MG63 (cell line): Measurements from ENCODE around the gene HGS. TPM values are rescaled to one million over a fixed set of nuclear protein-coding genes. Genes with fewer than 3 reads are reported as not detected.

Source experiments
- DNase-seq: peaks from one replicate; pipeline ENCODE4 v3.0.0-alpha.2; 2020
- H3K27me3 ChIP-seq: fragments of 250-450 bp; sonication (Bioruptor Pico); 2 replicates; pipeline ENCODE4 v1.5.1; 2020; ENCODE audit warnings: mild to moderate bottlenecking, moderate library complexity
- H3K36me3 ChIP-seq: fragments of 250-450 bp; sonication (Bioruptor Pico); 2 replicates; pipeline ENCODE4 v1.5.1; 2020; ENCODE audit warnings: mild to moderate bottlenecking, moderate library complexity
- H3K4me3 ChIP-seq: fragments of 250-450 bp; sonication (Bioruptor Pico); 2 replicates; pipeline ENCODE4 v1.5.1; 2020; ENCODE audit warnings: mild to moderate bottlenecking, moderate library complexity
- H3K9me3 ChIP-seq: fragments of 250-450 bp; sonication (Bioruptor Pico); 2 replicates; pipeline ENCODE4 v1.5.1; 2020; ENCODE audit warnings: mild to moderate bottlenecking, moderate library complexity
- total RNA-seq: library from RNA; depleted of rRNA; stranded (reverse); fragments of >200 nt; shearing (Covaris generic); gene quantifications from 2 replicates; pipeline ENCODE4 v1.2.3, GENCODE V29; 2014; ENCODE audit warnings: low replicate concordance

Gene HGS
- total RNA-seq, 1 experiment from 2014 or later, result 116 TPM

DNA sequence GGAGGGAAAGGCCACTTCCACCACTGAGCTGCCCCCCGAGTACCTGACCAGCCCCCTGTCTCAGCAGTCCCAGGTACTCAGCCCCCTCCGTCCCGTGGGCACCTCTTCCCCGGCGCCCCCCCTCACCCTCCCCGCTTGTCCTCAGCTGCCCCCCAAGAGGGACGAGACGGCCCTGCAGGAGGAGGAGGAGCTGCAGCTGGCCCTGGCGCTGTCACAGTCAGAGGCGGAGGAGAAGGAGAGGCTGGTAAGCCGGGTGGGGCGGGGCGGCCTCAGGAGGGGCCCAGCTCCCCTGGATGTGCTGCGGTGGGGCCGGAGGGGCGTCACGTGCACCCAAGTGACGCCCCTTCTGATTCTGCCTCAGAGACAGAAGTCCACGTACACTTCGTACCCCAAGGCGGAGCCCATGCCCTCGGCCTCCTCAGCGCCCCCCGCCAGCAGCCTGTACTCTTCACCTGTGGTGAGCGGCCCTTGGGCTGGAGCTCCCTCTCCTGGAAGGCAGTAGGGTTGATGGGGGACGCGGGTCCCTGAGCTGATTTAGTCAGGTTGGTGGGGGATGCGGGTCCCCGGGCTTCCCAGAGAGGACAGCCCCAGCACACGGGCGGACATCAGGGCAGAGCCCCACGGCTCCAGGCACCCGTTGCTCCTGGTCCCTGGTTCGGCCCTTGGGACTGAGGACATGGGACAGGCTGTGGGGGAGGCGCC, 9.8 kb downstream of the HGS start:
- no peak for DNase-seq
- no peaks in the 10 kb centered on the region for H3K27me3 ChIP-seq
- H3K36me3 ChIP-seq, result peaks cover 97% of the 10 kb centered on the region
- H3K4me3 ChIP-seq, result no peak overlapping the region
- no peaks in the 10 kb centered on the region for H3K9me3 ChIP-seq

GRCh38 chr17:81694810-81695209, 11.0 kb downstream of the HGS start:
- Histone ChIP-seq H3K9me3 (no peaks in the 10 kb centered on the region), H3K27me3 (no peaks in the 10 kb centered on the region), H3K36me3 (peaks cover 97% of the 10 kb centered on the region), H3K4me3 (no peak overlapping the region)
- no peak for DNase-seq

- no peak for DNase-seq
- Histone ChIP-seq H3K4me3 (no peak overlapping the region), H3K36me3 (peaks cover 96% of the 10 kb centered on the region), H3K27me3 (no peaks in the 10 kb centered on the region), H3K9me3 (no peaks in the 10 kb centered on the region)
These were observed 11.4 kb downstream of the HGS start for GRCh38 chr17:81695211-81695610.

DNA sequence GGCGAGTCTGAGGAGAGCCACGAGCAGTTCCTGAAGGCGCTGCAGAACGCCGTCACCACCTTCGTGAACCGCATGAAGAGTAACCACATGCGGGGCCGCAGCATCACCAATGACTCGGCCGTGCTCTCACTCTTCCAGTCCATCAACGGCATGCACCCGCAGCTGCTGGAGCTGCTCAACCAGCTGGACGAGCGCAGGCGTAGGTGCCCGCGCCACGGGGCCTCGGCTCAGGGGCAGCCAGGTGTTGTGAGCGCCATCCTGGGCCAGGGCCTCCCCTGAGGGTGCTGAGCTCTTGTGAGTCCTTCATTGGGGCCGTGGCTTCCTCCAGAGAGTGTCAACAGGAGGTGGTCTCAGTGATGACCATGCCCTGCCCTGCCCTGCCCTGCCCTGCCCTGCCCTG, 12.0 kb downstream of the HGS start:
- no peak for DNase-seq
- H3K36me3 ChIP-seq, result peaks cover 93% of the 10 kb centered on the region

GRCh38 chr17:81696218-81696941, 12.6 kb downstream of the HGS start:
- Histone ChIP-seq H3K9me3 (no peaks in the 10 kb centered on the region), H3K27me3 (no peaks in the 10 kb centered on the region), H3K4me3 (no peak overlapping the region), H3K36me3 (peaks cover 95% of the 10 kb centered on the region)
- no peak for DNase-seq

More for the DNA sequence above, 12.0 kb downstream of the HGS start:
- no peaks in the 10 kb centered on the region for H3K9me3 ChIP-seq
- H3K27me3 ChIP-seq, result no peaks in the 10 kb centered on the region
- H3K4me3 ChIP-seq, result no peak overlapping the region

DNA sequence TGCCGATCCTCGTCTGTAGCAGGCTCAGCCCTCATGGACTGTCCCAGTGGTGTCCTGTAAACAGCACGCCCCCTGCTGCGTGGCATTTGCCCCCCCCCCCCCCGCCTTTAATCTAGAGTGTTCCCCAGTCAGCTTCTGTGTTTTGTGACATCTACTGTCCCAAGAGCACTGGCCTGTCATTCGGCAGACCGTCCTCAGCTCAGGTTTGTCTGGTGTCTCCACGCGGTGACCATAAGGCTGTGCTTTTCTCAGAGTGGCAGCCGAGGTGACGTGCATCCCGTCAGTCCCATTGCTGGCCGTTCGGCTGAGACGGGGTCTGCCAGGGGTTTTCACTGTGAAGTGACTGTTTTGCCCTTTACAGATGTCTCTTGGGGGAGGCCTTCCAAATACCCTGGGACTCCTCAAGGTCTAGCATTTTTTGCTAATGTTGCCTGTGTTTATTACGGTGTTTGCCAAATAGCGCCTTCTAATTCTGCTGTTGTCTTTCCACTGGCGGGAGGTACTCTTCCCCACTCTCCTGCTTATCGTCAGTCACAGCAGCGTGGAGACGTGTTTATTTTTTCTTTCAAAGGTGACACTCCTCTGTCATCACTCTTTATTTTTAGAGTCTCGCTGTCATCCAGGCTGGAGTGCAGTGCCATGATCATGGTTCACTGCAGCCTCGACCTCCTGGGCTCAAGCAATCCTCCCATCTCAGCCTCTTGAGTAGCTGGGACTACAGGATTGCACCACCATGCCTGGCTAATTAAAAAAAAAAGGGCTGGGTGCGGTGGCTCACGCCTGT, 13.6 kb downstream of the HGS start:
- Histone ChIP-seq H3K36me3 (peaks cover 95% of the 10 kb centered on the region), H3K9me3 (no peaks in the 10 kb centered on the region), H3K27me3 (no peaks in the 10 kb centered on the region), H3K4me3 (no peak overlapping the region)
- no peak for DNase-seq

DNA sequence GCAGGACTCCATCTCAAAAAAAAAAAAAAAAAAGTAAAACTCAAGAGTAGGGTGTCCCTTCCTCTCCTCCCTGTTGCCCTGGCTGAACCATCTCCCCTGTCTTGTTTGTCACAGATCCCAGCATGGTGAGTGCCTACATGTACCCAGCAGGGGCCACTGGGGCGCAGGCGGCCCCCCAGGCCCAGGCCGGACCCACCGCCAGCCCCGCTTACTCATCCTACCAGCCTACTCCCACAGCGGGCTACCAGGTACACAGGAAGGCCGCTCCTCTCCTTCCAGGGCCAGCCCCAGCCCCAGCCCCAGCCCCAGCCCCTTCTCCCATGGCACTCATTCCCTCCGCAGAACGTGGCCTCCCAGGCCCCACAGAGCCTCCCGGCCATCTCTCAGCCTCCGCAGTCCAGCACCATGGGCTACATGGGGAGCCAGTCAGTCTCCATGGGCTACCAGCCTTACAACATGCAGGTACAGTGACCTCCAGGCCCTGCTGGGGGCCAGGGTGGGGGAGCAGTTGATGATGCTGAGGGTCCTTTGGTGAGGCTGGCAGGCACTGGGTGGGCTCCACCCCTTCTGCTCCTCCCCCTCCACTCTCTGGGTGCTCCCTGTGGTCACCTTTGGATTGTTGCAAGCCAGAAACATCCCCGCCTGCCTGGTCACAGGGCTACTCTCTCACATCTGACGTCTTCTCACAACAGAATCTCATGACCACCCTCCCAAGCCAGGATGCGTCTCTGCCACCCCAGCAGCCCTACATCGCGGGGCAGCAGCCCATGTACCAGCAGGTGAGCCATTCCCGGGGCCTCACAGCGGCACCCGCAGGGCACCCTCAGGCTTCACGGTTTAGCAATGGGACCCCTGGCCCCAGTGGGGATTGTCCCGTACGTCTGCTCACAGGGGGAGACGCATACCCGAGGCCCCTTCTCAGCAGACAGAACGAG, 16.8 kb downstream of the HGS start:
- no peak for DNase-seq
- Histone ChIP-seq H3K27me3 (no peaks in the 10 kb centered on the region), H3K4me3 (peak overlapping the region; percentile 92), H3K9me3 (no peaks in the 10 kb centered on the region), H3K36me3 (peaks cover 87% of the 10 kb centered on the region)

DNA sequence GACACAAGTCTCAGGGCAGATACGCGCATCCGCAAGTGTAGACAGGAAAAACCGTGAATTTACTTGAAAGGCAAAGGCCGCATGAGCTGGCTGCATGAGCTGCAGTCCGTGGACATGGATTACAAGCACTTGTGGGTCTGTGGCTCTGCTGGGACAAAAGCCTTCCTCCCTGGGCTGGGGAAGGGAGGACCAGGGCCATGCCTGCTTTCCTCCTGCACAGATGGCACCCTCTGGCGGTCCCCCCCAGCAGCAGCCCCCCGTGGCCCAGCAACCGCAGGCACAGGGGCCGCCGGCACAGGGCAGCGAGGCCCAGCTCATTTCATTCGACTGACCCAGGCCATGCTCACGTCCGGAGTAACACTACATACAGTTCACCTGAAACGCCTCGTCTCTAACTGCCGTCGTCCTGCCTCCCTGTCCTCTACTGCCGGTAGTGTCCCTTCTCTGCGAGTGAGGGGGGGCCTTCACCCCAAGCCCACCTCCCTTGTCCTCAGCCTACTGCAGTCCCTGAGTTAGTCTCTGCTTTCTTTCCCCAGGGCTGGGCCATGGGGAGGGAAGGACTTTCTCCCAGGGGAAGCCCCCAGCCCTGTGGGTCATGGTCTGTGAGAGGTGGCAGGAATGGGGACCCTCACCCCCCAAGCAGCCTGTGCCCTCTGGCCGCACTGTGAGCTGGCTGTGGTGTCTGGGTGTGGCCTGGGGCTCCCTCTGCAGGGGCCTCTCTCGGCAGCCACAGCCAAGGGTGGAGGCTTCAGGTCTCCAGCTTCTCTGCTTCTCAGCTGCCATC, 17.7 kb downstream of the HGS start:
- Histone ChIP-seq H3K27me3 (no peaks in the 10 kb centered on the region), H3K4me3 (peak overlapping the region; percentile 92), H3K9me3 (no peaks in the 10 kb centered on the region), H3K36me3 (peaks cover 87% of the 10 kb centered on the region)
- no peak for DNase-seq

GRCh38 chr17:81702934-81703746, 19.3 kb downstream of the HGS start, which contains the start of gene MRPL12:
Gene MRPL12, plus strand, starts transcription at chr17:81703367. Its CDS starts 135 bp downstream, at chr17:81703502.
- Histone ChIP-seq H3K27me3 (no peaks in the 10 kb centered on the region), H3K9me3 (no peaks in the 10 kb centered on the region), H3K4me3 (peak within 1 kb of the TSS; percentile 92), H3K36me3 (peaks cover 87% of the 10 kb centered on the region)
- DNase-seq, result peak; percentile 92

GRCh38 chr17:81703747-81704654, 20.2 kb downstream of the HGS start:
- H3K36me3 ChIP-seq, result peaks cover 87% of the 10 kb centered on the region
- no peaks in the 10 kb centered on the region for H3K27me3 ChIP-seq
- DNase-seq, result no peak
- H3K9me3 ChIP-seq, result no peaks in the 10 kb centered on the region
- peak overlapping the region; percentile 92 for H3K4me3 ChIP-seq

- no peak for DNase-seq
These were observed 21.9 kb downstream of the HGS start for GRCh38 chr17:81705518-81706231.

GRCh38 chr17:81706232-81706611, 22.4 kb downstream of the HGS start:
- no peaks in the 10 kb centered on the region for H3K27me3 ChIP-seq
- DNase-seq, result no peak

More at GRCh38 chr17:81705518-81706231, 21.9 kb downstream of the HGS start:
- Histone ChIP-seq H3K4me3 (no peak overlapping the region), H3K36me3 (peaks cover 79% of the 10 kb centered on the region), H3K27me3 (no peaks in the 10 kb centered on the region), H3K9me3 (no peaks in the 10 kb centered on the region)

GRCh38 chr17:81706757-81707624, 23.2 kb downstream of the HGS start:
- no peak for DNase-seq
- H3K4me3 ChIP-seq, result no peak overlapping the region
- no peaks in the 10 kb centered on the region for H3K9me3 ChIP-seq
- no peaks in the 10 kb centered on the region for H3K27me3 ChIP-seq
- peaks cover 65% of the 10 kb centered on the region for H3K36me3 ChIP-seq

More at GRCh38 chr17:81706232-81706611, 22.4 kb downstream of the HGS start:
- Histone ChIP-seq H3K4me3 (no peak overlapping the region), H3K36me3 (peaks cover 73% of the 10 kb centered on the region), H3K9me3 (no peaks in the 10 kb centered on the region)
